PFSK-1 (cell line): Measurements from ENCODE around the gene TARBP2.

Source experiments
- POLR2AphosphoS5 ChIP-seq: IDR thresholded peaks from 2 replicates; pipeline ENCODE4 v1.6.1; 2012; ENCODE audit warnings: low read depth, mild to moderate bottlenecking, control low read depth, low read length, moderate library complexity
- REST ChIP-seq, 2 experiments: IDR thresholded peaks; 2 replicates each; pipeline versions ENCODE4 v1.6.1 to v1.8.0; 2011 to 2012; ENCODE audit warnings: low read depth in 2 of 2, low read length in 2 of 2, control low read depth in 1 of 2, inconsistent platforms in 1 of 2, mild to moderate bottlenecking in 1 of 2, moderate library complexity in 1 of 2; ENCODE audit not compliant: insufficient read depth in 1 of 2
- SIN3A ChIP-seq: IDR thresholded peaks from 2 replicates; pipeline ENCODE4 v1.6.1; 2012; ENCODE audit warnings: mild to moderate bottlenecking, low read length, moderate library complexity, borderline replicate concordance; ENCODE audit not compliant: insufficient read depth

GRCh38 chr12:53500776-53501614, at the start of gene TARBP2:
- TF ChIP-seq REST (IDR thresholded peaks at IDR 0.05; ENCODE audit: insufficient read depth in 1 of 2, low read depth in 2 of 2, low read length in 2 of 2) (0 out of 4 replicates have a peak, but pooled peaks of 1 of the 2 experiments have one; percentile 18), POLR2AphosphoS5 (peak; percentile 90), SIN3A (no peak)
